ENCODE measurements around the gene FLOT2.
"Not testable (repeated sequence)": the region's sequence is repeated elsewhere in the genome, so short reads cannot be mapped to it uniquely, and the experiment has no call there.

Gene FLOT2, protein sequence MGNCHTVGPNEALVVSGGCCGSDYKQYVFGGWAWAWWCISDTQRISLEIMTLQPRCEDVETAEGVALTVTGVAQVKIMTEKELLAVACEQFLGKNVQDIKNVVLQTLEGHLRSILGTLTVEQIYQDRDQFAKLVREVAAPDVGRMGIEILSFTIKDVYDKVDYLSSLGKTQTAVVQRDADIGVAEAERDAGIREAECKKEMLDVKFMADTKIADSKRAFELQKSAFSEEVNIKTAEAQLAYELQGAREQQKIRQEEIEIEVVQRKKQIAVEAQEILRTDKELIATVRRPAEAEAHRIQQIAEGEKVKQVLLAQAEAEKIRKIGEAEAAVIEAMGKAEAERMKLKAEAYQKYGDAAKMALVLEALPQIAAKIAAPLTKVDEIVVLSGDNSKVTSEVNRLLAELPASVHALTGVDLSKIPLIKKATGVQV

DNA sequence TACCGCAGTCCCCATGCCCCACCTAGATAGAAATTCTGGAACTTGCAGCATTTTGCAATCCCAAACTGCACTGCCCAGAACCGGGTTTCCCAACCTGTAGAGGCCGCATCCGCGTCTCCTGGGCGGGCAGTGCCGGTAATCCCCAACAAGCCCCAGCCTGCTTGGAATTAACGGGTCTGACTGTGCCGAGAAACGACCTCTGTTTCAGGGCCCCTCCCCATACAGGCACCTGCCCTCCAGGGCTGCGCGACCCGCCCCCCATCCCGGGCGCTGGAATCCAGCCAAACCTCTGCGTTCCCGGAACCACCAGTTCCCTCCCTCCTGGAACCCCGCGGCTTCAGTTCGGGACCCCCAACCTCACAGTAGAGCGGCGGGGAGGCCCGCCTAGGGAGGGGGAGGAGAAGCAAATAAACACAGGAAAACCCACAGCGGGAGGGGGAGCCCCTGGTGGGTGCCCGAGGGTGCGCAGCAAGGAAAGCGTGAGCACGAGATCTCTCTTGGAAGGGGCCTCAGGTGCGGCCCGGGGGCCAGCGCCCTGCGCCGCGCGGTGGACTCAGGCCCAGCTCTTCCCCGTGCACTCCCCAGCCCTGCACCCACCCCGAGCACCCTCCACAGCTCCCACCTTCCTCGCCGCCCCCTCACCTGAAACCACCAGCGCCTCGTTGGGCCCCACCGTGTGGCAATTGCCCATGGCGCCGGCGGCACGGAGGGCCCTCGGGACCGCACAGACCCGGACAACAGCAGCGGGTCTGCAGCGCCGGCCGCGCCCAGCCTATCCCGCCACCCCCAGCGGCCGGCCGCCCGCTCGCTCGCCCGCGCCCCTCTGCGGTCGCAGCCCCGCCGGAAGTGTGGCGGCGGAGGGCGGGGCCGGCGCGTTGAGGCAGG, at the start of gene FLOT2:
Gene FLOT2 (minus strand): TSS at position 850 of the 885 bp plus-strand sequence. CDS start 159 bp downstream, at position 691.
- Mint-ChIP-seq H3K9me3 (no peaks in the 10 kb centered on the region), H3K4me1 (ENCODE audit: low read depth) (peaks cover 60% of the 10 kb centered on the region), H3K27me3 (ENCODE audit: low read depth) (no peaks in the 10 kb centered on the region), H3K36me3 (ENCODE audit: low read depth) (peaks cover 47% of the 10 kb centered on the region), H3K4me3 (peak within 1 kb of the TSS; percentile 98), H3K27ac (peak within 1 kb of the TSS; percentile 92)
- peak; percentile 60 for DNase-seq (ENCODE audit: low spot score)

DNA sequence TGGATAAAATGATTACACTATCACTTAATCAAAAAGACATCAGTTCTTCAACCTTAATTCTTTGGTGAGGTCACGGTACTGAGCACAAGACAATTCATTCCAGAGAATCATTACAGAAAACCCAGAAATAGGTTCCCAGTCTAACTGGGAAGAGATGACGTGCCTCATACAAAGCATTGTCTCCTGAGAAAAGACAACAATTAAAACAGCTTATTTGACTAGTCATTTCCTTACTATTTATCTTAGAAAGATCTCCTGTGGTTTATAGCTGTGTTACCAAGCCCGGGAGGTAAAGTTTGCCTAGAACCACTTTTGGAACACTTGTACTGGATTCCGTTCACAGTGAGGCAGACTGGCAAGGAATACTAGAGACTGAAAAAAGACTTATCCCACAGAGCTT, 48.7 kb upstream of the FLOT2 start:
- Mint-ChIP-seq H3K36me3 (ENCODE audit: low read depth) (peaks cover 64% of the 10 kb centered on the region), H3K27me3 (ENCODE audit: low read depth) (no peaks in the 10 kb centered on the region), H3K9me3 (no peaks in the 10 kb centered on the region), H3K4me1 (ENCODE audit: low read depth) (peaks cover 47% of the 10 kb centered on the region), H3K4me3 (peak overlapping the region; percentile 97), H3K27ac (peak overlapping the region; percentile 87)
- DNase-seq (ENCODE audit: low spot score): peak; percentile 17

- peak overlapping the region; percentile 97 for H3K4me3 Mint-ChIP-seq
- no peaks in the 10 kb centered on the region for H3K9me3 Mint-ChIP-seq
- H3K27me3 Mint-ChIP-seq (ENCODE audit: low read depth): no peaks in the 10 kb centered on the region
- peak overlapping the region; percentile 4 for H3K27ac Mint-ChIP-seq
- no peak for DNase-seq (ENCODE audit: low spot score)
- peaks cover 65% of the 10 kb centered on the region for H3K36me3 Mint-ChIP-seq (ENCODE audit: low read depth)
- peaks cover 51% of the 10 kb centered on the region for H3K4me1 Mint-ChIP-seq (ENCODE audit: low read depth)
Measured at GRCh38 chr17:28944862-28945741, 47.6 kb upstream of the FLOT2 start.

- no peak overlapping the region for H3K4me3 Mint-ChIP-seq
- no peaks in the 10 kb centered on the region for H3K9me3 Mint-ChIP-seq
- no peak for DNase-seq (ENCODE audit: low spot score)
- H3K27me3 Mint-ChIP-seq (ENCODE audit: low read depth): no peaks in the 10 kb centered on the region
- H3K36me3 Mint-ChIP-seq (ENCODE audit: low read depth): peaks cover 65% of the 10 kb centered on the region
- H3K4me1 Mint-ChIP-seq (ENCODE audit: low read depth): peaks cover 56% of the 10 kb centered on the region
- H3K27ac Mint-ChIP-seq: peak overlapping the region; percentile 11
Measured at GRCh38 chr17:28944343-28944742, 46.8 kb upstream of the FLOT2 start.

GRCh38 chr17:28942925-28943324, 45.4 kb upstream of the FLOT2 start:
- Mint-ChIP-seq H3K36me3 (ENCODE audit: low read depth) (peaks cover 62% of the 10 kb centered on the region), H3K4me1 (ENCODE audit: low read depth) (peaks cover 55% of the 10 kb centered on the region), H3K27ac (no peak overlapping the region), H3K27me3 (ENCODE audit: low read depth) (no peaks in the 10 kb centered on the region), H3K4me3 (no peak overlapping the region), H3K9me3 (no peaks in the 10 kb centered on the region)
- no peak for DNase-seq (ENCODE audit: low spot score)

DNA sequence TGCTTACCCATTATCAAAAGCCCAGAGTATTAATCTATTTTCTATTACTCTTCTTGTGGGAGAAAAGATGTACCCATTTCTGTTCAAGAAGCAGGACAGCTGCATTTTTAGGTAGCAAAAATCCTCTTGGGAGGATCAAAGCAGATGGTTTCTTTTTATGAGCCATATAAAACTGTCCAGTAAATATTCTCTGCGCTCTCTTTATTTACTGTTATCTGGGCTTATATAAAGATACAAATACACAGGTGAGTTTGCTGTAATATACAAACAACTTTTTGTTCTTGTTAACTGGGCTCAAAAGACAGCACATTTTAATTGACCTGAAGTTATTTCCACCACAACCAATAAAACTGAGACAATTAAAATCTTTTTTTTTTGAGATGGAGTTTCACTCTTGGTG, 43.7 kb upstream of the FLOT2 start:
- no peaks in the 10 kb centered on the region for H3K27me3 Mint-ChIP-seq (ENCODE audit: low read depth)
- peaks cover 58% of the 10 kb centered on the region for H3K4me1 Mint-ChIP-seq (ENCODE audit: low read depth)
- H3K36me3 Mint-ChIP-seq (ENCODE audit: low read depth): peaks cover 59% of the 10 kb centered on the region
- no peak overlapping the region for H3K27ac Mint-ChIP-seq
- H3K4me3 Mint-ChIP-seq: no peak overlapping the region
- no peak for DNase-seq (ENCODE audit: low spot score)
- no peaks in the 10 kb centered on the region for H3K9me3 Mint-ChIP-seq

DNA sequence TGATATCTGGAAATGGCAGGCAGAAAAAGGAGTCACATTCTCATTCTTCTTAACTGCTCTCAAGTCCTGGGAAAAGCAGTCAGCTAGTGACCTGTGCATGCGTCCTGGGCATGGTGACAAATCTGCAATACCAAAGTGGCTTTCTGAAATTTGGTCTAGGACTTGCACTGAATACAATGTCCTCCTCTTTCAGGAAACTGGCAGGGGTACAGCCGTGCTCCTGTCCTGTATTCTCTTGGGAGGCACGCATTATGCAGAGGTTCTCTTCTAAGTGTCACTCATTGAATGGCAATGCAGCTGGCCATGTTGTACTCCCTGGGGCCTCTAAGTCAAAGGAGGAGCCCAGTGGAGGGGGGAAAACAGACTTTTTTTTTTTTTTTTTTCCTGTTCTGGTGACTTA, 43.1 kb upstream of the FLOT2 start:
- no peaks in the 10 kb centered on the region for H3K9me3 Mint-ChIP-seq
- no peaks in the 10 kb centered on the region for H3K27me3 Mint-ChIP-seq (ENCODE audit: low read depth)
- H3K27ac Mint-ChIP-seq: no peak overlapping the region
- DNase-seq (ENCODE audit: low spot score): no peak
- peaks cover 60% of the 10 kb centered on the region for H3K4me1 Mint-ChIP-seq (ENCODE audit: low read depth)
- H3K36me3 Mint-ChIP-seq (ENCODE audit: low read depth): peaks cover 58% of the 10 kb centered on the region
- no peak overlapping the region for H3K4me3 Mint-ChIP-seq

DNA sequence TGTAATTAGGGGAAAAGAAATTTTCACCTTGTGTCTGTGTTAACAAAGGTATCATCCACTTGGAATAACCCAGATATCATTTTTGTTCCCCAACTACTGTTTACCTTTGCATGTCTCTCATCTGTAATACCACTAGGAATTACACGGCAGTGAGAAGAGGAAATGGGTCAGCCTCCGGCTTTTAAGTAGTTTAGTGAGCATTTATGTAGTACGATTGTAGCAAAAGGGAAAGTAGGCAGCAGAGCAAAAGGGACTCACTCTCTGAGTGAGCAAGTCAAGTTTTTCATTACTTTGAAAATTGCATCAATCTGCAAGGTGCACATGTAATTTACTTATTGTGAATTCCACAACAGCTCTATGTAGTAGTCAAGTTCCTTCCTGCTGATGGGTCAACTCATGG, 42.6 kb upstream of the FLOT2 start:
- no peak overlapping the region for H3K4me3 Mint-ChIP-seq
- H3K9me3 Mint-ChIP-seq: no peaks in the 10 kb centered on the region
- H3K27ac Mint-ChIP-seq: peak overlapping the region; percentile 26
- peaks cover 58% of the 10 kb centered on the region for H3K4me1 Mint-ChIP-seq (ENCODE audit: low read depth)
- no peak for DNase-seq (ENCODE audit: low spot score)
- H3K36me3 Mint-ChIP-seq (ENCODE audit: low read depth): peaks cover 52% of the 10 kb centered on the region
- no peaks in the 10 kb centered on the region for H3K27me3 Mint-ChIP-seq (ENCODE audit: low read depth)

- H3K27me3 Mint-ChIP-seq (ENCODE audit: low read depth): no peaks in the 10 kb centered on the region
- peaks cover 44% of the 10 kb centered on the region for H3K36me3 Mint-ChIP-seq (ENCODE audit: low read depth)
- peaks cover 56% of the 10 kb centered on the region for H3K4me1 Mint-ChIP-seq (ENCODE audit: low read depth)
- H3K9me3 Mint-ChIP-seq: no peaks in the 10 kb centered on the region
- no peak overlapping the region for H3K4me3 Mint-ChIP-seq
- no peak for DNase-seq (ENCODE audit: low spot score)
- peak overlapping the region; percentile 5 for H3K27ac Mint-ChIP-seq
Measured at GRCh38 chr17:28938552-28938951, 41.0 kb upstream of the FLOT2 start.

DNA sequence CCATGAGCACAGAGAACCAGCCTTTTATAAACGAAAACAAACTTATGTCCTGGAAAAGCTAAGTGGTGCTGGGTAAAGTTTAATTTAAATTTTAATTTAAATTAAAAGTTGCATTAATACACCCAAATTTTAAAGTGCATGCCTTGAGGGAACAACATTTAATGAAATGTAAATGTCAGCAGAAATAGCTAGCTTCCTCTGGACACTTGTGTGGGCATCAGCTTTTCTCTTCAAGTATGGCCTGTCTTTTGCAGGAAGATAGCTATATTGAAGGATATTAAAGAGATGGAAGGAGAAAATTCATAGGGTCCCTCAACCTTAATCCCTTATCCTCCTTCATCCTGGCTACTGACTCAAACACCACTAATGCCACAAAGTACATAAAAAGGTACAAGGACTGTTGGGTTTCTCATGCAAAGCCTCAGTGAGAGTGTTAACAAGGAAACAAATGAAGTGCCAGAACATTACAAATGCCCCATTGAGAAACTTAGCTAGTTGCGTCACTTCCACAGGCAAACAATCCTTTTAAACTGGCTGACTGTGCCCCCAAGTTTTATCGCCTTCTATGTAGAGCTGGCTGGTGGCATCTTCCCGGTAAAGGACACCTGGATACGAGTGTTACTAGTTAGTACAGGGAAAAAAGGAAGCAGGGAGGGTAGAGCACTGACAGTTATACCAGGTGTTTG, 39.7 kb upstream of the FLOT2 start:
- no peak for DNase-seq (ENCODE audit: low spot score)
- H3K27me3 Mint-ChIP-seq (ENCODE audit: low read depth): no peaks in the 10 kb centered on the region
- H3K36me3 Mint-ChIP-seq (ENCODE audit: low read depth): peaks cover 37% of the 10 kb centered on the region
- H3K4me1 Mint-ChIP-seq (ENCODE audit: low read depth): peaks cover 57% of the 10 kb centered on the region
- H3K27ac Mint-ChIP-seq: no peak overlapping the region
- H3K4me3 Mint-ChIP-seq: no peak overlapping the region
- no peaks in the 10 kb centered on the region for H3K9me3 Mint-ChIP-seq

DNA sequence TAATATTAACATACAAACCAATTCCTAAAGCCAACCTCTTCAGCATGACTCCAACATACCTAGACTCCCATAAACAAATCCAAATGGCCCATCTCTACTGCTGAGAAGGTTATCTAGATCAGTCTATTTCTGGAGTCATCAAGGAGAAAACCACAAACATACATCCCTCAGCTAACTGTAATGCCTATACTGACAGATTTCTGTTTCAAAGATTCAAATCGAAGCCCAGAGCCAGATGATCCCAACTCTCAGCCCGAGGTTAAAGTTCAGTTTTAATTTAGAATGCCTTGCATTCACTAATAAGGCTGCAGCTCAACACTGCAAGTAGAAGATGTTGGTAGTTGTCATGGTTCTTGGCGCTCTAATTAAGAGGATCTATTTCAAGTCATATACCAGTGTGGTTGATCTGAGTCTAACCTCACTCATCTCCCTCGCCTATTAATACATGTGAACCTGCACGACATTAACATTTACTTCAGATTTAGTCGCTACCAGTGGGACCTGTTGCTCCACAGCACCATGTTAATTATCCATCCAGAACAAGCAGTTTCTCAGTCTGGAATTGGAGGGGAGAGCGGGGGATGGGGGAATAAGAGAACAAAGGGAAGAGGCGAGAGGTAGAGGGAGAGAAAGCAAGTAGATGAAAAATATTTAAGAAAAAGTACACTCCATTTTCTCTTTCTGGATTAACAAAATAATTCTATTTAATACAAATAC, 38.4 kb upstream of the FLOT2 start:
- H3K27ac Mint-ChIP-seq: no peak overlapping the region
- no peaks in the 10 kb centered on the region for H3K27me3 Mint-ChIP-seq (ENCODE audit: low read depth)
- peaks cover 31% of the 10 kb centered on the region for H3K36me3 Mint-ChIP-seq (ENCODE audit: low read depth)
- no peak for DNase-seq (ENCODE audit: low spot score)
- peaks cover 54% of the 10 kb centered on the region for H3K4me1 Mint-ChIP-seq (ENCODE audit: low read depth)
- H3K4me3 Mint-ChIP-seq: no peak overlapping the region
- no peaks in the 10 kb centered on the region for H3K9me3 Mint-ChIP-seq

DNA sequence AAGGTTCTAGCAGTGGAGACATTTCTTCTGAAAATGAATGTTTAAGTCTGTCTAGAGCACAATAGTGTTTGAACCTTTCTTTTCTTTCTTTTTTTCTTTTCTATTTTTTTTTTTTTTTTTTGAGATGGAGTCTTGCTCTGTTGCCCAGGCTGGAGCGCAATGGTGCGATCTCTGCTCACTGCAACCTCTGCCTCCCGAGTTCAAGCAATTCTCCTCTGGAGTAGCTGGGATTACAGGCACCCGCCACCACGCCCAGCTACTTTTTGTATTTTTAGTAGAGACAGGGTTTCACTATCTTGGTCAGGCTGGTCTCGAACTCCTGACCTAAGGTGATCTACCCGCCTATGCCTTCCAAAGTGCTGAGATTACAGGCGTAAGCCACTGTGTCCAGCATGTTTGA, 37.0 kb upstream of the FLOT2 start:
- H3K4me1 Mint-ChIP-seq (ENCODE audit: low read depth): peaks cover 54% of the 10 kb centered on the region
- not testable (repeated sequence) for H3K27ac Mint-ChIP-seq; H3K27me3 Mint-ChIP-seq (ENCODE audit: low read depth); DNase-seq (ENCODE audit: low spot score); H3K9me3 Mint-ChIP-seq; H3K4me3 Mint-ChIP-seq
- peaks cover 33% of the 10 kb centered on the region for H3K36me3 Mint-ChIP-seq (ENCODE audit: low read depth)
